Lung (tissue), 12 donors: ENCODE data around the gene FOXO6. TPM values are rescaled to one million over a fixed set of nuclear protein-coding genes. Genes with fewer than 3 reads are reported as not detected.

Experiments
- ATAC-seq: fragments of 200-7000 bp; cut with Tn5 transposase; one replicate; pipeline ENCODE4 v1.9.1; 2020; ENCODE audit warnings: moderate number of reproducible peaks; ENCODE audit not compliant: insufficient read depth, low FRiP score
- DNase-seq, 3 donors: peaks; one replicate each; pipeline ENCODE4 v3.0.0-alpha.2; 2013 to 2017
- H3K27ac ChIP-seq, 2 donors: one replicate each; pipeline ENCODE4 v1.5.1; 2013; ENCODE audit warnings: mild to moderate bottlenecking in 2 of 2, moderate library complexity in 2 of 2, control low read depth in 1 of 2, inconsistent platforms in 1 of 2, low read depth in 1 of 2, low read length in 1 of 2
- H3K27me3 ChIP-seq, 3 donors: one replicate each; pipeline ENCODE4 v1.5.1; 2013; ENCODE audit warnings: low read length in 2 of 3; ENCODE audit not compliant: control insufficient read depth in 3 of 3, insufficient read depth in 3 of 3
- H3K36me3 ChIP-seq, 4 donors: one replicate each; pipeline ENCODE4 v1.5.1; 2013; ENCODE audit warnings: low read length in 4 of 4, mild to moderate bottlenecking in 1 of 4, moderate library complexity in 1 of 4; ENCODE audit not compliant: control insufficient read depth in 4 of 4, insufficient read depth in 4 of 4
- H3K4me1 ChIP-seq, 5 donors: one replicate each; pipeline ENCODE4 v1.5.1; 2013; ENCODE audit warnings: low read length in 5 of 5, mild to moderate bottlenecking in 2 of 5, moderate library complexity in 1 of 5; ENCODE audit not compliant: control insufficient read depth in 5 of 5, insufficient read depth in 5 of 5
- H3K4me3 ChIP-seq: one replicate; pipeline ENCODE4 v1.5.1; 2013; ENCODE audit warnings: mild to moderate bottlenecking, control low read depth, moderate library complexity
- H3K9ac ChIP-seq, 2 donors: one replicate each; pipeline ENCODE4 v1.5.1; 2013; ENCODE audit warnings: low read length in 2 of 2, control low read depth in 1 of 2; ENCODE audit not compliant: insufficient read depth in 1 of 2
- H3K9me3 ChIP-seq, 4 donors: one replicate each; pipeline ENCODE4 v1.5.1; 2013; ENCODE audit warnings: low read length in 3 of 4, mild to moderate bottlenecking in 1 of 4, moderate library complexity in 1 of 4; ENCODE audit not compliant: control insufficient read depth in 4 of 4, insufficient read depth in 3 of 4
- CTCF ChIP-seq: IDR thresholded peaks from 2 replicates; pipeline ENCODE4 v1.5.1; 2012; ENCODE audit warnings: mild to moderate bottlenecking; ENCODE audit errors: control extremely low read depth, extremely low read depth
- WGBS, 2 donors: extraction: QIAGEN DNeasy Blood & Tissue Kit; methylation state at CpG; one replicate each; pipeline ENCODE4 v1.1.7; 2013; 5-methylcytosine and 5-hydroxymethylcytosine counted together
- polyA plus RNA-seq, 2 donors: library from polyadenylated mRNA; stranded (reverse); fragments of 200-250 nt; gene quantifications; one replicate each; pipeline ENCODE4 v1.2.1, GENCODE V29; 2013
- total RNA-seq, 2 donors: library from RNA; depleted of rRNA in 1 of 2; stranded (reverse); fragments of >200 nt in 1 of 2; gene quantifications; one replicate each; pipeline ENCODE4 v1.2.1, GENCODE V29; 2014 to 2021
- donor health status: control.
- donor health status: control.
- donor health status: Bipolar disorder and iron deficiency.
- donor health status: healthy.
- donor health status: DM: yes; HTN: yes; CAD: no.

Gene FOXO6
- total and polyA plus RNA-seq, 4 donors, result 0.22 to 2.9 (median 0.86) TPM

DNA sequence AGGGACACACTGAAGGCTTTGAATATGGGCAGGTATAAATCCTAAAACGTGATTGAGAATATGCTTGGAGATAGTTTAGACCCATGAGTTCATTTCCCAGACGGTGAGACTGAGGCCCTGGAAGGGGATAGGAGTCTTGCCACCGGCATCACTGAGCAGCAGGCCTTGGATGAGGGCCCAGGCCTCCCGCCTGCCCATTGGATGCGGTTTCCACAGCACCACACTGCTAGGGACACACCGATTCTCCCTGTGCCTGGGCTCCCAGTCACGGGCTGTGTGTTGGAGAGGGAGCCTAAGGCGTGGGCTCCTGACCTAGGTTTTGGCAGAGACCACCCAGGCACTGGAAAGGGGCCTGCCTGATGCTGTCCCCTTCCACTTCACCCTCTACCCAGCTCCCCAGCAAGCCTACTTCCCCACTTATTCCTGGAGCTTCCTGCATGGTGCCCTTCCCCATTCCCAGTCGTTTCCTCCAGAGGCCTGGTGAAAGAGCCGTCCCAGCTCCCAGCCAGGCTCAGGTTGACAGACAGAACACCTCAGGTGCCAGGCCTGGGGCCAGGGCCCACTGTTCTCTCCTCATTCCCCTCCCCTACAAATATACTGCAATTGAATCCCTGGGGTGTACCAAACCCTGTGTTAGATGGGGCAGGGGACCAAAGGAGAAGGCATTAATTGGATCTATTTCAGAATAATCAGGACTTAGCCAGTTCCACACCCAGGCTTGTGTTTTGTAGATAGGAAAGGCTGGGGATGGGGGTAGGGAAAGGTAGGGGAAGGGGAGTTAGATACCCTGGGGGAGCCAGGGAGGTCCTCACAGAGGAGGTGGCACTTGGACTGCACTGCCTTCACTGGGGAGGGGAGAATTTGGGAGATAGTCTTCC lies 3.4 kb downstream of the FOXO6 start:
- DNase-seq (no peak), ATAC-seq (no peak)
- Histone ChIP-seq H3K9ac (no peak overlapping the region), H3K27ac (peak overlapping the region in 1 of 2 donors; percentile 1), H3K4me3 (no peak overlapping the region), H3K4me1 (peaks cover 0 to 35% (median 6%) of the 10 kb centered on the region in 5 donors), H3K27me3 (peaks cover 0 to 16% (median 13%) of the 10 kb centered on the region in 3 donors), H3K36me3 (no peaks in the 10 kb centered on the region), H3K9me3 (no peaks in the 10 kb centered on the region)
- TF ChIP-seq CTCF, result no peak
- 85 to 89% methylated on average over 10 of the region's 10 CpGs for WGBS, 2 donors

GRCh38 chr1:41365320-41365633 lies 4.0 kb downstream of the FOXO6 start:
- peaks cover 0 to 33% (median 6%) of the 10 kb centered on the region in 5 donors for H3K4me1 ChIP-seq
- no peak overlapping the region for H3K9ac ChIP-seq

DNA sequence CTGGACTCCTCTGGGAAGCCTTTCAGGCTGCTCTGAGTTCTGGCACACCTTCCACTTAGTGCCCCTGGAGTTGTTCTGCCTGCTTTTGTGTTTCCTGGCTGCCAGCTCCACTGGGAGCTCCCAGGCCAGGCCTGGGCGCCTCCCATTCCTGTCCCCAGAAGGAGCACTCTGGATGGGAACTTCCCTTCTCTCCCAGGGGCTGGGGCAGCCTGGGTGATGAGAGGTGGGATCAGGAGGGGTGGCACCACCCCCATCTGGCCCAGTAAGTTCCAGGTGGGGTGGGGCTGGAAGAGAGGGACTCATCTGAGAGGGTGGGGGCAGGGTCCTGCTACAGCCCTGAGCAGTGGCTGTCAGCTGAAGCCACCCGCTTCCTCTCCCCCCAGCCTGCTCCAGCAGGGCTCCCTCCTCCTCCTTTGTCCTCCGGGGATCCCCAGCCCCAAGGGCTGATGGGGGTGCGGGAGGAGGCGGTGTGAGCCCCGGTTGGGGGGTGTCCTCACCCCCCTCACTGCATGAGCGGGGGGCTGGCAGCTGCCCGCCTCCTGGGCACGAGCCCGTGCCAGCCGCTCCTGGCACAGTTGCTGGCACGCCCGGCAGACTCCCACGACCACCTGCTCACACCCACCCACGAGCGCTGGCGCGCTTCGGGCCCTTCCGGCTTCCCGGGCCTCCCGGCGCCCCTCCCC lies 4.7 kb downstream of the FOXO6 start:
- WGBS, 2 donors, result 4 to 9% methylated on average over 14 to 23 of the region's 23 CpGs
- Histone ChIP-seq H3K9me3 (no peaks in the 10 kb centered on the region), H3K36me3 (no peaks in the 10 kb centered on the region), H3K4me3 (no peak overlapping the region), H3K27ac (peak overlapping the region in 1 of 2 donors; percentile 57), H3K27me3 (peaks cover 0 to 16% (median 13%) of the 10 kb centered on the region in 3 donors), H3K9ac (no peak overlapping the region), H3K4me1 (peaks cover 0 to 28% (median 6%) of the 10 kb centered on the region in 5 donors)
- TF ChIP-seq CTCF, result no peak
- no peak for ATAC-seq
- peak in 2 of 3 donors; percentile 32 to 60 for DNase-seq

More at GRCh38 chr1:41365320-41365633, 4.0 kb downstream of the FOXO6 start:
- H3K36me3 ChIP-seq, result no peaks in the 10 kb centered on the region
- ATAC-seq (no peak), DNase-seq (no peak)
- H3K4me3 ChIP-seq, result no peak overlapping the region
- H3K9me3 ChIP-seq, result no peaks in the 10 kb centered on the region
- no peak for TF ChIP-seq CTCF
- H3K27ac ChIP-seq, result peak overlapping the region in 1 of 2 donors; percentile 1
- H3K27me3 ChIP-seq, result peaks cover 0 to 16% (median 13%) of the 10 kb centered on the region in 3 donors
